Small intestine (tissue), 7 donors: Measurements from ENCODE around the gene AGBL5. TPM values are rescaled to one million over a fixed set of nuclear protein-coding genes. Genes with fewer than 3 reads are reported as not detected.
A peak's percentile ranks its signal among the peaks of the same experiment; 100 is the strongest.
"Not testable (repeated sequence)": the region's sequence is repeated elsewhere in the genome, so short reads cannot be mapped to it uniquely, and the experiment has no call there.

Experiments
- DNase-seq, 2 donors: peaks; one replicate each; pipeline versions ENCODE4 v3.0.0 to v3.0.0-alpha.2; 2013
- FAIRE-seq: peaks from 2 replicates; lab custom pipeline; 2012; peaks lifted over from hg19 to GRCh38; lab: Jason Lieb, UNC
- H3K27ac ChIP-seq, 3 donors: one replicate each; pipeline ENCODE4 v1.5.1; 2013; ENCODE audit warnings: low read length in 2 of 3, mild to moderate bottlenecking in 2 of 3, control low read depth in 1 of 3, inconsistent platforms in 1 of 3, low read depth in 1 of 3, moderate library complexity in 1 of 3
- H3K27me3 ChIP-seq, 3 donors: one replicate each; pipeline ENCODE4 v1.6.1; 2013; ENCODE audit warnings: low read length in 3 of 3, inconsistent platforms in 1 of 3; ENCODE audit not compliant: control insufficient read depth in 3 of 3, insufficient read depth in 3 of 3
- H3K36me3 ChIP-seq, 3 donors: one replicate each; pipeline ENCODE4 v1.6.1; 2013; ENCODE audit warnings: low read length in 3 of 3, inconsistent platforms in 1 of 3, low read depth in 1 of 3, mild to moderate bottlenecking in 1 of 3, moderate library complexity in 1 of 3; ENCODE audit not compliant: control insufficient read depth in 3 of 3, insufficient read depth in 2 of 3
- H3K4me1 ChIP-seq, 3 donors: one replicate each; pipeline ENCODE4 v1.6.1; 2013; ENCODE audit warnings: low read length in 2 of 3, inconsistent platforms in 1 of 3, low read depth in 1 of 3, mild to moderate bottlenecking in 1 of 3, moderate library complexity in 1 of 3; ENCODE audit not compliant: control insufficient read depth in 3 of 3, insufficient read depth in 2 of 3
- H3K4me3 ChIP-seq, 3 donors: one replicate each; pipeline ENCODE4 v1.5.1; 2013; ENCODE audit warnings: low read length in 3 of 3, control low read depth in 1 of 3, inconsistent platforms in 1 of 3, low read depth in 1 of 3, mild to moderate bottlenecking in 1 of 3, moderate library complexity in 1 of 3
- H3K9me3 ChIP-seq, 2 donors: one replicate each; pipeline ENCODE4 v1.6.1; 2013; ENCODE audit warnings: low read depth in 1 of 2, low read length in 1 of 2; ENCODE audit not compliant: control insufficient read depth in 2 of 2, insufficient read depth in 1 of 2
- WGBS, 3 donors: extraction: QIAGEN DNeasy Blood & Tissue Kit; methylation state at CpG; one replicate each; pipeline ENCODE4 v1.1.7; 2013; 5-methylcytosine and 5-hydroxymethylcytosine counted together
- polyA plus RNA-seq, 4 donors: library from polyadenylated mRNA; stranded (reverse) in 3 of 4; unstranded in 1 of 4; fragments of 200-250 nt in 3 of 4; fragments of 120-200 nt in 1 of 4; gene quantifications; one replicate each; pipeline versions ENCODE4 v1.2.1 to v1.2.3, GENCODE V29; 2013
- donor health status: healthy with polysubstance abuse.
- donor health status: control.
- donor health status: control.
- donor health status: Bipolar disorder and iron deficiency.
- donor health status: healthy.

Gene AGBL5
- polyA plus RNA-seq, 4 donors = 6.0 to 28.9 (median 8.8) TPM

- Histone ChIP-seq H3K36me3 (no peaks in the 10 kb centered on the region), H3K4me3 (no peak overlapping the region), H3K27me3 (peaks cover 0 to 23% (median 6%) of the 10 kb centered on the region in 3 donors), H3K9me3 (no peaks in the 10 kb centered on the region), H3K4me1 (peaks cover 0 to 10% (median 0%) of the 10 kb centered on the region in 3 donors), H3K27ac (no peak overlapping the region)
- DNase-seq (no peak), FAIRE-seq (no peak)
- WGBS, 3 donors = 56 to 64% (median 60%) methylated on average over 2 of the region's 2 CpGs
Observed at GRCh38 chr2:27115519-27115918, 64.1 kb downstream of the AGBL5 start.

GRCh38 chr2:27117995-27118524 lies 66.6 kb downstream of the AGBL5 start:
- FAIRE-seq = no peak
- WGBS, 3 donors = 29 to 41% (median 40%) methylated on average over 14 of the region's 14 CpGs
- Histone ChIP-seq H3K27me3 (peaks cover 0 to 34% (median 6%) of the 10 kb centered on the region in 3 donors), H3K4me3 (peak overlapping the region in 2 of 3 donors; percentile 38 to 42), H3K4me1 (peaks cover 0 to 10% (median 0%) of the 10 kb centered on the region in 3 donors), H3K27ac (no peak overlapping the region), H3K9me3 (no peaks in the 10 kb centered on the region), H3K36me3 (no peaks in the 10 kb centered on the region)
- DNase-seq = no peak

DNA sequence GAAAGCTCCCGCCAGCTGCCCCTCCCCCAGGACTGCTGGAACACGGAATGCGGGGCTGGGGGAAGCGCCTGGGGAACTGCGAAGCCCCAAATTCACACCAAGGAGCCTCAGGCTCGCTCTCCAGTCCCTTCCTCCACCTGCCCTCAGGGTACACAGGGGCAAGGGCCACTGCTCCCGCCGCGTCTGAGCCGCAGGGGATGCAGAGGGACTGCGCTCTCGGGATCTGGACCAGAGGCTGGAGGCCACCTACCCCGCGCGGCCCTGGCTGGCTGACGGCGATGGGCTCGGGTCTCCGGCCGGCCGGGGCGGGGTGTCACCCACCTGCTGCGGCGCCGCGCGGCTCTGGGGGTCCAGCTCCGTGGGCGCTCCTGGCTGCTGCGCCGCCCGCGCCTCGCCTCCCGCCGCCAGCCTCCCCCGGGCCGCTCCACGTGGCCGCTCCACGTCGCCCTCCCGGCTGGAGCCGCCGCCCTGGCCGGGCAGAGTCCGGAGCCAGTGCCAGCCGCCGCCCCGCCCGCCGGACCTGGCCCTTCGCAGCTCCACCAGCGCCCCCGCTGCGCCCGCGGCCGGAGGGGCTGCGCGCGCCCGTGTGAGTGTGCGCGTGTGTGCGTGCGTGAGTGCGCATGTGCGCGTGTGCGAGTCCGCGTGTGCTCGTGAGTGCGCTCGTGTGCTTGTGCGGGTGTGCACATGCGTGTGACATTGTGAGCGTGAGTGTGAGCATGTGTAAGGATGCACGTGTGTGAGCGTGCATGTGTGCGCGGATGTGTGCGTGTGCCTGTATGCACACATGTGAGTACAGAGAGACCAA lies 67.3 kb downstream of the AGBL5 start, which contains the start of gene CGREF1:
Gene CGREF1 (minus strand): TSS at position 604 of the 805 bp plus-strand sequence. CDS start 14,762 bp downstream, outside the sequence.
- DNase-seq (peak; percentile 54 to 68), FAIRE-seq (no peak)
- Histone ChIP-seq H3K27me3 (peaks cover 0 to 35% (median 6%) of the 10 kb centered on the region in 3 donors), H3K27ac (no peak within 1 kb of the TSS), H3K9me3 (no peaks in the 10 kb centered on the region), H3K4me1 (peaks cover 0 to 10% (median 0%) of the 10 kb centered on the region in 3 donors), H3K36me3 (no peaks in the 10 kb centered on the region), H3K4me3 (peak within 1 kb of the TSS in 2 of 3 donors; percentile 38 to 42)
- WGBS, 3 donors = 4 to 6% (median 4%) methylated on average over 49 to 84 of the region's 84 CpGs

GRCh38 chr2:27119330-27119670 lies 67.8 kb downstream of the AGBL5 start:
- FAIRE-seq, H3K36me3 ChIP-seq, H3K9me3 ChIP-seq, DNase-seq, H3K27ac ChIP-seq: not testable (repeated sequence)
- Histone ChIP-seq H3K4me1 (peaks cover 0 to 15% (median 0%) of the 10 kb centered on the region in 3 donors), H3K4me3 (peak overlapping the region in 2 of 3 donors; percentile 6 to 42), H3K27me3 (peaks cover 0 to 37% (median 6%) of the 10 kb centered on the region in 3 donors)
- 75 to 84% (median 76%) methylated on average over 8 of the region's 8 CpGs for WGBS, 3 donors

Other genes starting within 250 kb of the AGBL5 start
- 1 to 10 TPM in 1 of 4 donors, under 1 TPM in 2, not detected in 1; 0.27 to 1.2 (median 0.50) TPM for gene DPYSL5, start 203.5 kb upstream of the AGBL5 start, polyA plus RNA-seq
- gene MAPRE3, start 81.0 kb upstream of the AGBL5 start, polyA plus RNA-seq = 10 to 100 TPM in 1 of 4 donors, 1 to 10 TPM in 3; 2.9 to 11.1 (median 6.0) TPM
- 10 to 100 TPM; 27.5 to 84.3 (median 39.8) TPM for gene TMEM214, start 18.7 kb upstream of the AGBL5 start, polyA plus RNA-seq
- 100 to 1,000 TPM; 319 to 477 (median 396) TPM for gene OST4, start 20.0 kb downstream of the AGBL5 start, polyA plus RNA-seq
- gene EMILIN1, start 26.9 kb downstream of the AGBL5 start, polyA plus RNA-seq = 10 to 100 TPM in 2 of 4 donors, 1 to 10 TPM in 1, under 1 TPM in 1; 0.67 to 36.6 (median 13.4) TPM
- gene KHK, start 35.1 kb downstream of the AGBL5 start, polyA plus RNA-seq = 100 to 1,000 TPM; 225 to 643 (median 399) TPM
- gene CGREF1, start 67.5 kb downstream of the AGBL5 start, polyA plus RNA-seq = 1 to 10 TPM; 3.8 to 7.8 (median 4.5) TPM
- 1 to 10 TPM in 1 of 4 donors, under 1 TPM in 1, not detected in 2; 0.25 to 1.1 TPM for gene ABHD1, start 72.1 kb downstream of the AGBL5 start, polyA plus RNA-seq
- 10 to 100 TPM; 44.2 to 76.0 (median 50.7) TPM for gene PREB, start 83.0 kb downstream of the AGBL5 start, polyA plus RNA-seq
- not detected for gene PRR30, start 87.7 kb downstream of the AGBL5 start, polyA plus RNA-seq
- under 1 TPM in 2 of 4 donors, not detected in 2; 0.03 TPM for gene TCF23, start 97.3 kb downstream of the AGBL5 start, polyA plus RNA-seq
- 100 to 1,000 TPM in 2 of 4 donors, 10 to 100 TPM in 2; 89.2 to 151 (median 109) TPM for gene ATRAID, start 160.4 kb downstream of the AGBL5 start, polyA plus RNA-seq
- gene SLC5A6, start 160.6 kb downstream of the AGBL5 start, polyA plus RNA-seq = 100 to 1,000 TPM in 1 of 4 donors, 10 to 100 TPM in 2, 1 to 10 TPM in 1; 9.5 to 142 (median 25.2) TPM
- gene CAD, start 165.7 kb downstream of the AGBL5 start, polyA plus RNA-seq = 10 to 100 TPM in 2 of 4 donors, 1 to 10 TPM in 2; 8.6 to 31.6 (median 15.2) TPM
- under 1 TPM in 2 of 4 donors, not detected in 2; 0.04 to 0.06 TPM for gene SLC30A3, start 211.4 kb downstream of the AGBL5 start, polyA plus RNA-seq
- gene DNAJC5G, start 223.8 kb downstream of the AGBL5 start, polyA plus RNA-seq = not detected
- gene TRIM54, start 230.8 kb downstream of the AGBL5 start, polyA plus RNA-seq = 1 to 10 TPM in 3 of 4 donors, under 1 TPM in 1; 0.31 to 5.4 (median 1.9) TPM